Measurements from ENCODE around the gene RNF141. TPM values are rescaled to one million over a fixed set of nuclear protein-coding genes. Genes with fewer than 3 reads are reported as not detected.

The RNF141 gene
- total RNA-seq, 1 donor from 2014 or later: 21.7 TPM

GRCh38 chr11:10490398-10491241 is 50.4 kb downstream of the RNF141 start:
- no peak for TF ChIP-seq CTCF (conservative IDR thresholded peaks at IDR 0.05; ENCODE audit: low read depth, low read length)
- DNase-seq (ENCODE audit: low read depth): peak; percentile 89

GRCh38 chr11:10490032-10490397 is 51.0 kb downstream of the RNF141 start:
- no peak overlapping the region for H3K4me3 ChIP-seq (ENCODE audit: low read depth, low read length)
- DNase-seq (ENCODE audit: low read depth): no peak
- TF ChIP-seq CTCF (conservative IDR thresholded peaks at IDR 0.05; ENCODE audit: low read depth, low read length): no peak

More at GRCh38 chr11:10490398-10491241, 50.4 kb downstream of the RNF141 start:
- H3K4me3 ChIP-seq (ENCODE audit: low read depth, low read length): no peak overlapping the region

DNA sequence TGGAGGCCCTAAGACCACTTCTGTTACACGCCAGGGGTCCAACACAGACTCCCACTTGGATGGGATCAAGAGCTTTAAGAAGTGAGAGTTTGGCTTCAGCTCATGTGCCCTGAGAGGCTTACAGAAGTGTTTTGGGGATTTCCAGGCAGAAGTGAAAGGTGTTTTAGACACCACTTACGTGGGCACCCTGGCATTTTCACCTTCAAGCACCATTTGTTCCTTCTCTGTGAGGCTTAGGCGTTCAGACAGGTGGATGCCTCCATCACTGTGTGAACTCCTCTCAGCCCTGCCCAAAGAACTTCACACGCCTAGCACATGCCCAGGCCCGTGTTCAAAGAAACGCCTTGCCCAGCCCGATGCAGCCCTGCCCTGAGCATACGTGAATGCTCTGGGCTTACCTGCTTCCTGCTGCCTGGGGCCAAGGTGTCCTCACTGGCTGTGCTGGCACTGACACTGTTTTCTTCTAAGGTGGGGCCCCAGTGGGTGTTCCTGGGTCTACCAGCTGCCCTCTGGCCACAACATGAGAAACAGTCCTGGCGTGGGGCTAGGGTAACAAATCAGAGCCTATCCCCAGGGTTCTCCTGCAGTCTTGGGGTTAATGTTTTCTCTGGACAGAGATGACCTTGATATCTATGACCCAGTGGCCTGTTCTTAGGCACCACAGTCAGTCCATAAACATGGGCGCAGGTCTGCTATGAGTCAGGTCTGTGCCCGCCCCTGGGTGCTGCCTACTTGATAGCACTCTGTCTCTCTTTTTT is 51.9 kb downstream of the RNF141 start:
- DNase-seq (ENCODE audit: low read depth): no peak
- no peak for TF ChIP-seq CTCF (conservative IDR thresholded peaks at IDR 0.05; ENCODE audit: low read depth, low read length)
- no peak overlapping the region for H3K4me3 ChIP-seq (ENCODE audit: low read depth, low read length)

DNA sequence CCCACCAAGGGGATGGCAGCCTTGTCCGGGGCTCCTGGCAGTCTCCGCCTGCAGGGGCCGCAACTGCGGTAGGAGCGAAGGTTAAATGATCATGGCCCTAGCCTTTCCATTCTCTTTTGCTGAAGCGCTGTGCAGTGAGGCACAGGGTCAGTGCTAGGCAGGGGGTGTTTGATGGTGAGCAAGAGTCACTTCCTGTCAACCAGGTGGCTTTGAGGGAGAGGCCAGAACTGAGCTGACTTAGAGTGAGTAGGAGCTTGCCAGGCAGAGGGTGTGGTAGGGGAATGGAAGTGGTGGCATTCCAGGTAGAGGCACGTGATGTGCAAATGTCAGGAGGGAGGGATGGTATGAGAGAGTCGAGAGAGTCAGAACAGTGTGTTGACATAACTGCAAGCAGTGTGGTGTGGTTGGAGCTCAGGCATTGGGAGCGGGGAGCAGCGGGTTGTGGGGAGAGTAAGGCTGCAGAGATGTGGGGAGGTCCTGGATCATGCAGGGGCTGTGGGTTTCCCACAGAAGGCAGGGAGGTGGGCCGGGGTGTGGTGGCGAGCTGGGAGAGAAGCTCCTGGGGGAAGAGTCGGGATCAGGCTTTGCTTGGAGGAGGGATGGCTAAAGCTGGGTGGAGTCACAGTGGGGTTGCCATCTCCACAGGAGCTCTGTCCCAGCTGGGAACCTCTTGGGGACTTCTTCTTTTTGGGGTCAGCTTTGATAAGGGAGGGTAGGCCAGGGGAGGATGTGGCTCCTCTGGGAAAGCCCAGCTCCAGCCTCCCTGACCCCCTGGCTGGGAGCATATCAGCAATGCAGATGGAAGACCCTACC is 52.7 kb downstream of the RNF141 start:
- no peak for TF ChIP-seq CTCF (conservative IDR thresholded peaks at IDR 0.05; ENCODE audit: low read depth, low read length)
- no peak for DNase-seq (ENCODE audit: low read depth)
- no peak overlapping the region for H3K4me3 ChIP-seq (ENCODE audit: low read depth, low read length)

- no peak overlapping the region for H3K4me3 ChIP-seq (ENCODE audit: low read depth, low read length)
- TF ChIP-seq CTCF (conservative IDR thresholded peaks at IDR 0.05; ENCODE audit: low read depth, low read length): no peak
- DNase-seq (ENCODE audit: low read depth): no peak
These were observed 53.9 kb downstream of the RNF141 start for GRCh38 chr11:10487002-10487647.

GRCh38 chr11:10486161-10486840 is 54.7 kb downstream of the RNF141 start:
- DNase-seq (ENCODE audit: low read depth): no peak
- no peak overlapping the region for H3K4me3 ChIP-seq (ENCODE audit: low read depth, low read length)
- no peak for TF ChIP-seq CTCF (conservative IDR thresholded peaks at IDR 0.05; ENCODE audit: low read depth, low read length)

Data from epithelial cell of proximal tubule (primary cell).